ENCODE data around the gene TMA16. TPM values are rescaled to one million over a fixed set of nuclear protein-coding genes. Genes with fewer than 3 reads are reported as not detected.
"Not testable (repeated sequence)": the region's sequence is repeated elsewhere in the genome, so short reads cannot be mapped to it uniquely, and the experiment has no call there.

Gene TMA16
- total RNA-seq, 2 experiments from 2014 or later: 45.1 to 46.7 TPM

DNA sequence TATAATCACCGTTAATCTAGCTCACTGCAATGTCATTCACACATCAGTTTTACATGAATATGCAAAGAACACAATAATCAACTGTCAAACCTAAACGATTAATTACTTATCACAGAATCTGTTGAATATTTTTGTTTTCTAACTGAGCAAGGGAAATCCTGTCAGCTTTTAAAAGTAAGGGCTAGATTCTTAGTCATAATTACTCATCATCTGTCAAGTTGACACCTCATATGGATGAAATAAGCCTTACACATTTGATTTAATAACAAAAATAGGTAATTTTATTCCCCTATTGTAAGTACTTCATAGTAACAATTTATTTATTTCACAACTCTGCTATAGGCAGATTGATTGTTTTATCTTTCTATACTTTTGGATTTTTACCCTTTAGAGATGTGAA, 32.7 kb downstream of the TMA16 start:
- Mint-ChIP-seq H3K4me3 (no peak overlapping the region), H3K36me3 (ENCODE audit: low read depth) (peaks cover 48% of the 10 kb centered on the region), H3K27ac (no peak overlapping the region), H3K9me3 (no peaks in the 10 kb centered on the region), H3K4me1 (ENCODE audit: low read depth) (no peaks in the 10 kb centered on the region), H3K27me3 (ENCODE audit: low read depth) (no peaks in the 10 kb centered on the region)
- DNase-seq: no peak
- intact Hi-C loops (cut with micrococcal nuclease): no loop called here
- CTCF ChIA-PET: no interaction called here

DNA sequence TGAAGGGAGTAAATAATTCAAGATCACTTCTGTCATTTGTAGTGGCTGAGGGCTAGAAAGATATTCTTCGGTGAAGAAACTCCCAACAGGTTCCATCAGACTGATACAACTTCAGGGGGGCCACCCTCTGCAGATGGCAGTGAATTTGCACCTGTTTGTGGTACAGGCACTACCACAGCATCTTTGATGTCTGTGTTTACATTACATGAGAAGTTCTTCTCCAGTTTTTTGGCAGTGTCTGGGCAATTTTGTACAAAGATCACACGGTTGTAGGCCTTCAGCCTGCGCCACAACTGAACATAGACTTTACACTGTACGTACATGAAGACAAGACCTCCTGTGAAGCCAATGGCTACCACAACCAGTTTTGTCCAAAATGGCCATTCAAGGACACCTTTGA, 34.2 kb downstream of the TMA16 start:
- no peaks in the 10 kb centered on the region for H3K9me3 Mint-ChIP-seq
- no peak overlapping the region for H3K4me3 Mint-ChIP-seq
- DNase-seq: no peak
- H3K27ac Mint-ChIP-seq: no peak overlapping the region
- intact Hi-C loops (cut with micrococcal nuclease): no loop called here
- no peaks in the 10 kb centered on the region for H3K27me3 Mint-ChIP-seq (ENCODE audit: low read depth)
- peaks cover 46% of the 10 kb centered on the region for H3K36me3 Mint-ChIP-seq (ENCODE audit: low read depth)
- no peaks in the 10 kb centered on the region for H3K4me1 Mint-ChIP-seq (ENCODE audit: low read depth)
- CTCF ChIA-PET: no interaction called here

- no peaks in the 10 kb centered on the region for H3K4me1 Mint-ChIP-seq (ENCODE audit: low read depth)
- H3K27me3 Mint-ChIP-seq (ENCODE audit: low read depth): no peaks in the 10 kb centered on the region
- H3K36me3 Mint-ChIP-seq (ENCODE audit: low read depth): peaks cover 27% of the 10 kb centered on the region
- no peak for DNase-seq
- H3K9me3 Mint-ChIP-seq: no peaks in the 10 kb centered on the region
- intact Hi-C loops (cut with micrococcal nuclease): no loop called here
- CTCF ChIA-PET: interaction anchor here (1.2 to 2.4 kb wide), 2 partner anchors 16 to 50 kb away, joined by 3 to 12 read pairs; no protein-coding TSS in a partner anchor
- no peak overlapping the region for H3K4me3 Mint-ChIP-seq
- no peak overlapping the region for H3K27ac Mint-ChIP-seq
These were observed 39.6 kb downstream of the TMA16 start for GRCh38 chr4:163534056-163534455.

- peaks cover 15% of the 10 kb centered on the region for H3K36me3 Mint-ChIP-seq (ENCODE audit: low read depth)
- intact Hi-C loops (cut with micrococcal nuclease): no loop called here
- H3K27me3 Mint-ChIP-seq (ENCODE audit: low read depth): no peaks in the 10 kb centered on the region
- H3K27ac Mint-ChIP-seq: no peak overlapping the region
- H3K4me1 Mint-ChIP-seq (ENCODE audit: low read depth): no peaks in the 10 kb centered on the region
- no peaks in the 10 kb centered on the region for H3K9me3 Mint-ChIP-seq
- H3K4me3 Mint-ChIP-seq: no peak overlapping the region
- CTCF ChIA-PET: interaction anchor here (0.9 to 1.7 kb wide), 4 partner anchors 10 to 83 kb away, joined by 3 to 4 read pairs (median 3); no protein-coding TSS in a partner anchor
- DNase-seq: no peak
These were observed 41.2 kb downstream of the TMA16 start for GRCh38 chr4:163535657-163536056.

DNA sequence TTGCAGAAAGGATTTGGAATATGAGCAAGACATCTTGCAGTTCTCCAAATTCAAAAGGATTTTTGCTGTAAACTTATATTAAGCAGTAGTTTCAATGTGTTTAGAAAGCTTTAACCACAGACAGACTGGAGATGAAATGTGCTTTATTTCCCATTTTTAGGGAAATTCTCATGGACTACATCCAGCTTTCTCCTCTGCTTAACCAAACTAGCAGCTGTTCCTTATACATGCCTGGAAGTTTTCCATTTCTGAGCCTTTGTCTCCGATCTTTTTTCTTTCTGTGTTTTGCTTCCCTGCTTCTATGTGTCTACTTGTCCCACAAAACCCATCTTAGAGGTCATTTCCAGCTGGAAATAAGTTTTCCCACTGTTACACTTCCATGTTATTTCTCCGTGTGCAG, 41.6 kb downstream of the TMA16 start:
- H3K4me1 Mint-ChIP-seq (ENCODE audit: low read depth): no peaks in the 10 kb centered on the region
- CTCF ChIA-PET: interaction anchor here (0.7 to 1.7 kb wide), 4 partner anchors 10 to 40 kb away, joined by 3 to 4 read pairs (median 3); no protein-coding TSS in a partner anchor
- H3K9me3 Mint-ChIP-seq: no peaks in the 10 kb centered on the region
- no peak for DNase-seq
- intact Hi-C loops (cut with micrococcal nuclease): no loop called here
- peaks cover 12% of the 10 kb centered on the region for H3K36me3 Mint-ChIP-seq (ENCODE audit: low read depth)
- H3K27me3 Mint-ChIP-seq (ENCODE audit: low read depth): no peaks in the 10 kb centered on the region
- no peak overlapping the region for H3K27ac Mint-ChIP-seq
- no peak overlapping the region for H3K4me3 Mint-ChIP-seq

DNA sequence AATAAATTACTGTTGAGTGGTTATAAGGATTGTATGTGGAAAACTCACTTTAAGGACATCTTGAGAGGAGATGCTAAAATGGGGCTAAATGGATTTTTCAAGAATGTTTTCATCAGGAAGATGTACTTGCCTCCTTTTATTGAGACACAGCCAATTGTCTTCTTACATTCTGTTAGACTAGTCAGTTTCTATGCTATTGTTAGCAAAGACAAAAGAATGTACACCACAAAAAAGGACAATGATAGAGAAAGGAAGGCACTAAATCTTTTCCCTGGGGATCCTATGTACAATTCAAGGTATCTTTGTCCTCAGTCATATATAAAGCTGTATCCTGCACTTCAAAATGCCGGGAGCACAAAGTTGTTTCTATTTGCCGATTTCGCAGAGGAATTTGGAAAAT, 42.6 kb downstream of the TMA16 start:
- intact Hi-C loops (cut with micrococcal nuclease): no loop called here
- Mint-ChIP-seq H3K4me1 (ENCODE audit: low read depth) (no peaks in the 10 kb centered on the region), H3K4me3 (no peak overlapping the region), H3K9me3 (no peaks in the 10 kb centered on the region), H3K27ac (no peak overlapping the region), H3K27me3 (ENCODE audit: low read depth) (no peaks in the 10 kb centered on the region), H3K36me3 (ENCODE audit: low read depth) (peaks cover 6% of the 10 kb centered on the region)
- CTCF ChIA-PET: interaction anchor here (1.3 to 1.7 kb wide), 2 partner anchors 9 to 41 kb away, joined by 3 to 4 read pairs; no protein-coding TSS in a partner anchor
- DNase-seq: no peak

- H3K4me3 Mint-ChIP-seq; H3K9me3 Mint-ChIP-seq; H3K27ac Mint-ChIP-seq; H3K27me3 Mint-ChIP-seq (ENCODE audit: low read depth); DNase-seq; H3K4me1 Mint-ChIP-seq (ENCODE audit: low read depth); intact Hi-C loops (cut with micrococcal nuclease); H3K36me3 Mint-ChIP-seq (ENCODE audit: low read depth): not testable (repeated sequence)
- CTCF ChIA-PET: interaction anchor here (1.1 to 2.6 kb wide), 3 partner anchors 10 to 53 kb away, joined by 3 to 13 read pairs (median 4); no protein-coding TSS in a partner anchor
These were observed 44.3 kb downstream of the TMA16 start for GRCh38 chr4:163538820-163539219.

GRCh38 chr4:163540448-163540847, 46.0 kb downstream of the TMA16 start:
- H3K4me1 Mint-ChIP-seq (ENCODE audit: low read depth): peaks cover 1% of the 10 kb centered on the region
- no peak overlapping the region for H3K27ac Mint-ChIP-seq
- H3K27me3 Mint-ChIP-seq (ENCODE audit: low read depth): no peaks in the 10 kb centered on the region
- H3K9me3 Mint-ChIP-seq: no peaks in the 10 kb centered on the region
- intact Hi-C loops (cut with micrococcal nuclease): loop anchor here (10.0 kb wide), 1 partner anchor 296 kb away; no protein-coding TSS in a partner anchor
- no peak for DNase-seq
- peaks cover 3% of the 10 kb centered on the region for H3K36me3 Mint-ChIP-seq (ENCODE audit: low read depth)
- H3K4me3 Mint-ChIP-seq: no peak overlapping the region
- CTCF ChIA-PET: interaction anchor here (0.8 to 1.6 kb wide), 3 partner anchors 10 to 16 kb away, joined by 3 to 7 read pairs (median 5); no protein-coding TSS in a partner anchor

GRCh38 chr4:163540977-163541376, 46.5 kb downstream of the TMA16 start:
- no peak for DNase-seq
- CTCF ChIA-PET: interaction anchor here (0.6 to 1.6 kb wide), 6 partner anchors 10 to 478 kb away, joined by 3 to 7 read pairs (median 4); partner anchors contain the start of gene NPY1R
- peaks cover 3% of the 10 kb centered on the region for H3K36me3 Mint-ChIP-seq (ENCODE audit: low read depth)
- H3K4me1 Mint-ChIP-seq (ENCODE audit: low read depth): peaks cover 1% of the 10 kb centered on the region
- H3K4me3 Mint-ChIP-seq: no peak overlapping the region
- intact Hi-C loops (cut with micrococcal nuclease): loop anchor here (10.0 kb wide), 1 partner anchor 296 kb away; no protein-coding TSS in a partner anchor
- no peaks in the 10 kb centered on the region for H3K9me3 Mint-ChIP-seq
- H3K27ac Mint-ChIP-seq: no peak overlapping the region
- H3K27me3 Mint-ChIP-seq (ENCODE audit: low read depth): no peaks in the 10 kb centered on the region

DNA sequence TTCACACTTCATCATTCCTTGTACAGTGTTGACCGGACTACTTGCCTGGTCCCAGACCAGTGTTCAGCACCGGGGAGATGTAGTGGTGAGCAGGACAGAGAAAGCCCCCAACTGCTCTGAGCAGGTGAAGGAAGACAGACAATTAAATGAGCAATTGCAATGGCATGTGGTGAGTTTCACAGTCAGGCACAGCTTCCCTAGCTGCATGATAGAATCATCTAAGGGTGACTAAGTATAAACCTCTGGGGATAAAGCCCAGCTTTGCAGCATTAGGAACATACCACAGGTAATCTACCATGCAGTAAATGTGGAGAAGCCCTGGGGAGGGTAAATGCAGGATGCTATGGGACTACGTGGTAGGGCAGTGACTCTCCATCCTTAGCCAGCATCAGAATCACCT, 47.8 kb downstream of the TMA16 start:
- H3K27me3 Mint-ChIP-seq (ENCODE audit: low read depth): no peaks in the 10 kb centered on the region
- DNase-seq: no peak
- no peaks in the 10 kb centered on the region for H3K9me3 Mint-ChIP-seq
- H3K4me3 Mint-ChIP-seq: no peak overlapping the region
- H3K4me1 Mint-ChIP-seq (ENCODE audit: low read depth): peaks cover 1% of the 10 kb centered on the region
- intact Hi-C loops (cut with micrococcal nuclease): loop anchor here (10.0 kb wide), 1 partner anchor 297 kb away; no protein-coding TSS in a partner anchor
- H3K36me3 Mint-ChIP-seq (ENCODE audit: low read depth): peaks cover 3% of the 10 kb centered on the region
- CTCF ChIA-PET: interaction anchor here (1.4 to 1.5 kb wide), 2 partner anchors 36 to 57 kb away, joined by 3 to 5 read pairs; no protein-coding TSS in a partner anchor
- no peak overlapping the region for H3K27ac Mint-ChIP-seq

DNA sequence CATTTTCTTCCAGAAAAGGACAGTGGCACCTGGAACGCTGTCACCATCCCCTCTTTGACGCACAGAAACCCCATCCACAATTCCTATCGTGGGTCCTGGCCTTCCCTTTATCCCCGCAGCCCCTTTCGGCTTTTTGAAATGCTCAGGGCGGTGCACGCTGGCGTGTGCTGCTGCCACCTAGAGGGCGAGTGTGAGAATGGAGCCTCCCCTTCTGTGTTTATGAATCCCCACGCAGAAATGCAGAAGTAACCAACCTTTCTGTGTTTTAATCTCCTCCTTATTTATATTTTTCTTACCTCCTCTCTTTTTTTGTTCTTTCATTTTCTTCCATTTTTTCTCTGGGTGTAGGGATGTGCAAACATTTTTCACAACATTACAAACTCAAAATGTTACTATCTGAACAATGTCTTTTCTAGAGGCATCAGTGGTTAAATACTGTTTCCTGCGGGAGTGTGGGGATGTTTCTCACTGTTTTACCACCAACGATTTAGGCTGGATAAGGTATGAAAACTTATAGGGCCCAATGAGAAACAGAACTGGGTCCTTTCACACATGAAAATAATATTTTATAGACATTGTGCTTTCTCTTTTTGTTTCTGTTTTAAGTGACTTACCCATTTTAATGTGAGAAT, 50.0 kb downstream of the TMA16 start:
- Mint-ChIP-seq H3K4me3 (no peak overlapping the region), H3K4me1 (ENCODE audit: low read depth) (peaks cover 5% of the 10 kb centered on the region), H3K27ac (no peak overlapping the region), H3K9me3 (no peaks in the 10 kb centered on the region), H3K36me3 (ENCODE audit: low read depth) (no peaks in the 10 kb centered on the region), H3K27me3 (ENCODE audit: low read depth) (no peaks in the 10 kb centered on the region)
- intact Hi-C loops (cut with micrococcal nuclease): loop anchor here (1.0 to 10.0 kb wide), 5 partner anchors 60 to 1047 kb away; partner anchors contain the start of gene NAF1
- peak; percentile 72 for DNase-seq
- CTCF ChIA-PET: interaction anchor here (0.6 to 0.7 kb wide), 2 partner anchors 11 to 60 kb away, joined by 4 to 5 read pairs; no protein-coding TSS in a partner anchor

DNA sequence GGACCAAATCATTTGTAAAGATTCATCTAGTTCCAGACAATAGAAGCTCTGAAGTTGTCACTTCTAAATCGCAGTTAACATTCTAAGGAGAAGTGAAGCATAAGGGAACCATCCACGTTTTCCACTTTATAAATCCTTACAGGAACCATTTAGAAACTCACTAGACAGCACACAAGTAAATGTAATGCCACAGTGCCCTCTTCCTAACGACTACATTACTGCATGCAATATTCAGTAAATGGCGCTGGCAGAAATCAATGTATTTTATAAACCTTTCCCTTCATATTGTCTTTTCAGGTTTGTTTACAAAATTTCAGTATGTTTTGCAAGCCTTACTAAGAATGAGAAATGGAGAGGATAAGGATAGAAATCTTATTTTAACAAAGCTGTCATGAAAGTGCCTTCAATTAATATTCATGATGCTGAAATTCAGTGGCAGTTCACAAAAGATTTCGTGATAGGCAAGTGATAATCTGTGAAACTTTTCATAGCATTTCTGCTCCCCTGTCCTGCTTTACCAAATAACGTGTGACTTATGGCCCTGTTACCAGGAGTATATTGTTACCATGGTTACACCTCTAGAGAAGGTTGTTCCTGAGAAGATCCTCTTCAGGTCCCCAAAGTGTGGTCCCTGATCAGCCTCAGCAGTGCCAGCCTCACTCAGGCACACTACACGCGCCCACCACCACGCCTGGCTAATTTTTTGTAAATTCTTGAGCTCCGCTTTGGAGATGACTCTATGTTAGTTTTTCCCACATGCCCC, 54.2 kb downstream of the TMA16 start:
- CTCF ChIA-PET: interaction anchor here (0.6 to 10.4 kb wide), 13 partner anchors 10 to 1183 kb away, joined by 3 to 166 read pairs (median 6); partner anchors contain the start of gene TMA16
- no peak overlapping the region for H3K4me3 Mint-ChIP-seq
- DNase-seq: peak; percentile 23
- H3K27me3 Mint-ChIP-seq (ENCODE audit: low read depth): no peaks in the 10 kb centered on the region
- intact Hi-C loops (cut with micrococcal nuclease): loop anchor here (1.0 to 10.0 kb wide), 6 partner anchors 54 to 1051 kb away; partner anchors contain the start of genes NPY1R and TMA16
- peaks cover 14% of the 10 kb centered on the region for H3K4me1 Mint-ChIP-seq (ENCODE audit: low read depth)
- no peaks in the 10 kb centered on the region for H3K36me3 Mint-ChIP-seq (ENCODE audit: low read depth)
- H3K27ac Mint-ChIP-seq: no peak overlapping the region
- no peaks in the 10 kb centered on the region for H3K9me3 Mint-ChIP-seq

All from activated naive CD4-positive, alpha-beta T cell treated with anti-CD3 and anti-CD28 coated beads for 36 hours (primary cell).